ENCODE measurements around the gene MYO5C.

DNA sequence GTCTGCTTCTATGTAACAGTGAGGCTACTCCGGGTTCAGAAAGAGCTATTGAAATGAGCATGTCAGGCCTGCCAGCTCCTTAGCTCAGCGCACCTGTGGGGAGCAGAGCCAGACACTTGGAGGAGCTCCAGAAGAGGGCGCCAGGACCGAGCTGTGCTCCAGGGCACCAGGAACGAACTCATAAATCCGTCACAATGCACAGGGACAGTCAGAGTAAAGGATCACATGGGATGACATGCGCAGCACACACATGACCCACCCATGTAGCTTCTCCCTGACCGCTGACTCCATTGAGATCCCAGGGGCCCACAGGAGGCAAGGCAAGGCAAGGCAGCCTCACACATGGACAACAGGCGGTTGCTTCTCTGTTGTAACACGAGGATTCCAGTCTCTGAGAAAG is 78.4 kb downstream of the MYO5C start:
- TF ChIP-seq, protein P1, sequence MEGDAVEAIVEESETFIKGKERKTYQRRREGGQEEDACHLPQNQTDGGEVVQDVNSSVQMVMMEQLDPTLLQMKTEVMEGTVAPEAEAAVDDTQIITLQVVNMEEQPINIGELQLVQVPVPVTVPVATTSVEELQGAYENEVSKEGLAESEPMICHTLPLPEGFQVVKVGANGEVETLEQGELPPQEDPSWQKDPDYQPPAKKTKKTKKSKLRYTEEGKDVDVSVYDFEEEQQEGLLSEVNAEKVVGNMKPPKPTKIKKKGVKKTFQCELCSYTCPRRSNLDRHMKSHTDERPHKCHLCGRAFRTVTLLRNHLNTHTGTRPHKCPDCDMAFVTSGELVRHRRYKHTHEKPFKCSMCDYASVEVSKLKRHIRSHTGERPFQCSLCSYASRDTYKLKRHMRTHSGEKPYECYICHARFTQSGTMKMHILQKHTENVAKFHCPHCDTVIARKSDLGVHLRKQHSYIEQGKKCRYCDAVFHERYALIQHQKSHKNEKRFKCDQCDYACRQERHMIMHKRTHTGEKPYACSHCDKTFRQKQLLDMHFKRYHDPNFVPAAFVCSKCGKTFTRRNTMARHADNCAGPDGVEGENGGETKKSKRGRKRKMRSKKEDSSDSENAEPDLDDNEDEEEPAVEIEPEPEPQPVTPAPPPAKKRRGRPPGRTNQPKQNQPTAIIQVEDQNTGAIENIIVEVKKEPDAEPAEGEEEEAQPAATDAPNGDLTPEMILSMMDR (IDR thresholded peaks at IDR 0.05) = no peak
- TF ChIP-seq POLR2A (IDR thresholded peaks at IDR 0.05; ENCODE audit: low read depth) (no peak), POLR2AphosphoS5 (IDR thresholded peaks at IDR 0.05) (no peak)
